CD14-positive monocyte (primary cell): ENCODE results near the gene FHOD3. TPM values are rescaled to one million over a fixed set of nuclear protein-coding genes. Genes with fewer than 3 reads are reported as not detected.

Source experiments
- DNase-seq, 3 donors: peaks; one replicate each; pipeline ENCODE4 v3.0.0-alpha.2; 2011 to 2022
- H2AFZ ChIP-seq: 2 replicates; pipeline ENCODE4 v1.6.0; 2012; ENCODE audit warnings: mild to moderate bottlenecking, low read depth, low read length, inconsistent platforms; ENCODE audit not compliant: insufficient read depth, poor library complexity, severe bottlenecking
- H3K27ac ChIP-seq, 2 donors: 1 replicate in 1 of 2; 2 replicates in 1 of 2; pipeline ENCODE4 v1.5.1; 2012 to 2013; ENCODE audit warnings: low read length in 2 of 2, control low read depth in 1 of 2, inconsistent platforms in 1 of 2, low read depth in 1 of 2, mild to moderate bottlenecking in 1 of 2
- H3K27me3 ChIP-seq, 2 donors: one replicate each; pipeline versions ENCODE4 v1.6.0 to v1.6.1; 2011 to 2013; ENCODE audit warnings: low read length in 2 of 2; ENCODE audit not compliant: control insufficient read depth in 2 of 2, insufficient read depth in 2 of 2
- H3K36me3 ChIP-seq, 2 donors: replicated peaks in 1 of 2; 1 replicate in 1 of 2; 2 replicates in 1 of 2; pipeline versions ENCODE4 v1.5.1 to v1.6.1; 2012 to 2013; ENCODE audit warnings: low read length in 2 of 2, control low read depth in 1 of 2, inconsistent platforms in 1 of 2, mild to moderate bottlenecking in 1 of 2; ENCODE audit not compliant: insufficient read depth in 2 of 2, control insufficient read depth in 1 of 2
- H3K4me1 ChIP-seq, 2 donors: 1 replicate in 1 of 2; 2 replicates in 1 of 2; pipeline versions ENCODE4 v1.5.1 to v1.6.1; 2012 to 2013; ENCODE audit warnings: low read length in 2 of 2, control low read depth in 1 of 2, inconsistent platforms in 1 of 2, mild to moderate bottlenecking in 1 of 2, moderate library complexity in 1 of 2; ENCODE audit not compliant: insufficient read depth in 2 of 2, control insufficient read depth in 1 of 2
- H3K4me2 ChIP-seq: replicated peaks from 2 replicates; pipeline ENCODE3; 2012; ENCODE audit warnings: low read length, moderate library complexity, mild to moderate bottlenecking; ENCODE audit not compliant: poor library complexity, severe bottlenecking; ENCODE audit errors: extremely low read depth
- H3K4me3 ChIP-seq, 3 experiments: fragments of 200-600 bp in 1 of 3; sonication (generic) in 1 of 3; replicated peaks in 1 of 3; 1 replicate in 2 of 3; 2 replicates in 1 of 3; pipeline ENCODE4 v1.5.1; 2011 to 2013; ENCODE audit warnings: low read length in 3 of 3, mild to moderate bottlenecking in 3 of 3, control low read depth in 2 of 3, low read depth in 2 of 3, inconsistent platforms in 1 of 3, moderate library complexity in 1 of 3
- H3K79me2 ChIP-seq: 2 replicates; pipeline ENCODE4 v1.6.0; 2012; ENCODE audit warnings: mild to moderate bottlenecking, control low read depth, inconsistent platforms, low read length, moderate library complexity; ENCODE audit not compliant: insufficient read depth
- H3K9ac ChIP-seq: 2 replicates; pipeline ENCODE4 v1.6.0; 2017; ENCODE audit warnings: low read length, mild to moderate bottlenecking; ENCODE audit not compliant: insufficient read depth, poor library complexity, severe bottlenecking
- H3K9me3 ChIP-seq, 2 donors: replicated peaks in 1 of 2; 1 replicate in 1 of 2; 2 replicates in 1 of 2; pipeline versions ENCODE4 v1.5.1 to v1.6.1; 2012 to 2013; ENCODE audit warnings: low read length in 2 of 2, control low read depth in 1 of 2; ENCODE audit not compliant: control insufficient read depth in 1 of 2, insufficient read depth in 1 of 2
- H4K20me1 ChIP-seq: 2 replicates; pipeline ENCODE4 v1.6.0; 2012; ENCODE audit warnings: mild to moderate bottlenecking, low read length, control low read depth, moderate library complexity; ENCODE audit not compliant: insufficient read depth
- H3K27ac Mint-ChIP-seq, 7 donors: one replicate each; pipeline ENCODE4 v1.8.0; 2020; ENCODE audit warnings: mild to moderate bottlenecking in 7 of 7, mixed read lengths in 7 of 7, moderate library complexity in 6 of 7, inconsistent platforms in 2 of 7
- H3K27me3 Mint-ChIP-seq, 3 donors: one replicate each; pipeline ENCODE4 v1.8.0; 2021 to 2022; ENCODE audit warnings: low read depth in 3 of 3, mild to moderate bottlenecking in 3 of 3, mixed read lengths in 3 of 3, moderate library complexity in 3 of 3, inconsistent platforms in 1 of 3
- H3K36me3 Mint-ChIP-seq, 2 donors: one replicate each; pipeline ENCODE4 v1.8.0; 2020; ENCODE audit warnings: mixed read lengths in 2 of 2, inconsistent platforms in 1 of 2, mild to moderate bottlenecking in 1 of 2
- H3K4me1 Mint-ChIP-seq: one replicate; pipeline ENCODE4 v1.8.0; 2020; ENCODE audit warnings: mild to moderate bottlenecking, mixed read lengths
- H3K4me3 Mint-ChIP-seq, 2 donors: one replicate each; pipeline ENCODE4 v1.8.0; 2020; ENCODE audit warnings: mild to moderate bottlenecking in 2 of 2, mixed read lengths in 2 of 2, moderate library complexity in 1 of 2
- H3K9me3 Mint-ChIP-seq, 7 donors: one replicate each; pipeline ENCODE4 v1.8.0; 2020 to 2022; ENCODE audit warnings: mixed read lengths in 7 of 7, mild to moderate bottlenecking in 6 of 7, moderate library complexity in 6 of 7, inconsistent platforms in 2 of 7
- WGBS: methylation state at CpG from one replicate; pipeline ENCODE4 v1.1.5; 2013; ENCODE audit warnings: missing lambda C conversion rate; ENCODE audit not compliant: insufficient coverage; 5-methylcytosine and 5-hydroxymethylcytosine counted together
- intact Hi-C, 2 donors: fragments of 100-400 bp; cut with micrococcal nuclease; formaldehyde crosslinking; loops; one replicate each; pipeline versions ENCODE4 v1.15.0 to v1.15.1; 2023
- polyA plus RNA-seq, 3 donors: library from polyadenylated mRNA; depleted of rRNA in 1 of 3; unstranded in 2 of 3; stranded (reverse) in 1 of 3; fragments of 300-500 nt in 2 of 3; fragments of >200 nt in 1 of 3; fragmentation: Illumina TruSeq in 2 of 3; gene quantifications; 1 replicate in 2 of 3; 2 replicates in 1 of 3; pipeline ENCODE4 v1.2.3, GENCODE V29; 2012 to 2021
- TF ChIP-seq, protein P1 (sequence below): fragments of 200-600 bp; IDR thresholded peaks from one replicate; pipeline ENCODE4 v1.8.0; 2022; ENCODE audit warnings: antibody characterized with exemption, mild to moderate bottlenecking

The FHOD3 gene
- polyA plus RNA-seq, 3 donors = not detected

DNA sequence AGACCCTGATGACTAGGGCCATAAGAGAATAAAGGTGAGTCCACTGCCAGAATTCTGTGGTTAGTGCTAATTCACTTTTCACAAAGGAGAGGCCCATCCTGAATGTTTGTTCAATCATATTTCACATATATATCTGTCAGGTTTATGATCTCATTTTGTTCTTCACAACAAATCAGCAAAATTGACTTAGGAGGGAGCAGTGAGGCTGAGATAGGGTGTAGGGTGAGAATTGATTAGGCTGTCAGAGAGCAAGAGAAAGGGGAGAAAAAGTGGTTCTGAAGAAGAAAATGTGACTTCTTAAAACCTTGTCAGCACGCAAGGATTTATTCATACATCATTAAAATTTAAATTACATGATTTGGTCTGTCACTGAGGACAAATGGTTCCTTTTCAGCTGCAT, 117.7 kb downstream of the FHOD3 start:
- H3K4me2 ChIP-seq = no peak overlapping the region
- no peak overlapping the region for H3K27ac ChIP-seq
- DNase-seq = no peak
- H3K9ac ChIP-seq = no peak overlapping the region
- no peak overlapping the region for H3K4me3 ChIP-seq
- no peaks in the 10 kb centered on the region for H4K20me1 ChIP-seq
- no peaks in the 10 kb centered on the region for H3K9me3 ChIP-seq
- Mint-ChIP-seq H3K9me3 (peaks cover 0 to 2% (median 0%) of the 10 kb centered on the region in 7 donors), H3K36me3 (no peaks in the 10 kb centered on the region), H3K27me3 (peaks cover 4 to 8% (median 4%) of the 10 kb centered on the region in 3 donors), H3K27ac (no peak overlapping the region), H3K4me1 (no peaks in the 10 kb centered on the region), H3K4me3 (no peak overlapping the region)
- no peaks in the 10 kb centered on the region for H3K79me2 ChIP-seq
- intact Hi-C loops = no loop called here
- no CpG with 5 or more reads among the region's 1 CpG for WGBS
- no peaks in the 10 kb centered on the region for H3K36me3 ChIP-seq
- H3K27me3 ChIP-seq = no peaks in the 10 kb centered on the region
- H2AFZ ChIP-seq = no peak overlapping the region
- no peaks in the 10 kb centered on the region for H3K4me1 ChIP-seq
- TF ChIP-seq, protein P1, sequence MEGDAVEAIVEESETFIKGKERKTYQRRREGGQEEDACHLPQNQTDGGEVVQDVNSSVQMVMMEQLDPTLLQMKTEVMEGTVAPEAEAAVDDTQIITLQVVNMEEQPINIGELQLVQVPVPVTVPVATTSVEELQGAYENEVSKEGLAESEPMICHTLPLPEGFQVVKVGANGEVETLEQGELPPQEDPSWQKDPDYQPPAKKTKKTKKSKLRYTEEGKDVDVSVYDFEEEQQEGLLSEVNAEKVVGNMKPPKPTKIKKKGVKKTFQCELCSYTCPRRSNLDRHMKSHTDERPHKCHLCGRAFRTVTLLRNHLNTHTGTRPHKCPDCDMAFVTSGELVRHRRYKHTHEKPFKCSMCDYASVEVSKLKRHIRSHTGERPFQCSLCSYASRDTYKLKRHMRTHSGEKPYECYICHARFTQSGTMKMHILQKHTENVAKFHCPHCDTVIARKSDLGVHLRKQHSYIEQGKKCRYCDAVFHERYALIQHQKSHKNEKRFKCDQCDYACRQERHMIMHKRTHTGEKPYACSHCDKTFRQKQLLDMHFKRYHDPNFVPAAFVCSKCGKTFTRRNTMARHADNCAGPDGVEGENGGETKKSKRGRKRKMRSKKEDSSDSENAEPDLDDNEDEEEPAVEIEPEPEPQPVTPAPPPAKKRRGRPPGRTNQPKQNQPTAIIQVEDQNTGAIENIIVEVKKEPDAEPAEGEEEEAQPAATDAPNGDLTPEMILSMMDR = no peak

DNA sequence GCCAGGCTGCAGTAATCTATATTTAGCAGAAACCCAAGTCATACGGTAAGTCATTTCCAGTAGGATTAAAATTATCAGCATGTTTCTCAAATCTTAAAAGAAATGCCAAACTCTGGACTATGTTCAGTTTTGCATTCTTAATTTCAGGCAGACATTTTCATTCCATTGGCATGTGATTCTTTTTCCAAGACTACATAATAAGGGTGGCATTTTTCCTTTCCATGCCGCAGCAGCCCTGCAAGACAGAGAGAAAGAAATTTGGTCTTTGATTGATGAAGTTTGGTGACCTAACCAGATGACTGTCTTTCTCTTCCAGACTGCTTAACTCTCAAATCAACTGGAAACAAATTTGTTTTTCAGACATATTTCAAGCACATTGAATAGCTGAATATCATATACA, 118.1 kb downstream of the FHOD3 start:
- Mint-ChIP-seq H3K4me3 (no peak overlapping the region), H3K4me1 (no peaks in the 10 kb centered on the region), H3K27ac (no peak overlapping the region), H3K9me3 (peaks cover 0 to 2% (median 0%) of the 10 kb centered on the region in 7 donors), H3K27me3 (peaks cover 4 to 8% (median 4%) of the 10 kb centered on the region in 3 donors), H3K36me3 (no peaks in the 10 kb centered on the region)
- H4K20me1 ChIP-seq = no peaks in the 10 kb centered on the region
- H3K4me3 ChIP-seq = no peak overlapping the region
- H3K9ac ChIP-seq = no peak overlapping the region
- H3K4me2 ChIP-seq = no peak overlapping the region
- no peak overlapping the region for H2AFZ ChIP-seq
- TF ChIP-seq, protein P1 = no peak
- H3K4me1 ChIP-seq = no peaks in the 10 kb centered on the region
- H3K9me3 ChIP-seq = no peaks in the 10 kb centered on the region
- intact Hi-C loops = no loop called here
- DNase-seq = no peak
- H3K36me3 ChIP-seq = no peaks in the 10 kb centered on the region
- H3K79me2 ChIP-seq = no peaks in the 10 kb centered on the region
- no CpG with 5 or more reads among the region's 2 CpGs for WGBS
- H3K27ac ChIP-seq = no peak overlapping the region
- H3K27me3 ChIP-seq = no peaks in the 10 kb centered on the region
